Thyroid gland (tissue), 4 donors: ENCODE data around the gene WNT10A.

Experiments
- CTCF ChIP-seq, 6 experiments: fragments of 200-600 bp in 3 of 6; fragments of 450-650 bp in 3 of 6; sonication (generic) in 3 of 6; IDR thresholded peaks; one replicate each; pipeline ENCODE4 v1.5.1; 2016 to 2019; ENCODE audit warnings: antibody characterized with exemption in 6 of 6, mild to moderate bottlenecking in 2 of 6, inconsistent platforms in 1 of 6, moderate library complexity in 1 of 6
- POLR2A ChIP-seq, 2 donors: fragments of 450-650 bp; IDR thresholded peaks; one replicate each; pipeline ENCODE4 v1.6.1; 2017; ENCODE audit warnings: antibody characterized with exemption in 2 of 2, mild to moderate bottlenecking in 2 of 2, moderate library complexity in 1 of 2

DNA sequence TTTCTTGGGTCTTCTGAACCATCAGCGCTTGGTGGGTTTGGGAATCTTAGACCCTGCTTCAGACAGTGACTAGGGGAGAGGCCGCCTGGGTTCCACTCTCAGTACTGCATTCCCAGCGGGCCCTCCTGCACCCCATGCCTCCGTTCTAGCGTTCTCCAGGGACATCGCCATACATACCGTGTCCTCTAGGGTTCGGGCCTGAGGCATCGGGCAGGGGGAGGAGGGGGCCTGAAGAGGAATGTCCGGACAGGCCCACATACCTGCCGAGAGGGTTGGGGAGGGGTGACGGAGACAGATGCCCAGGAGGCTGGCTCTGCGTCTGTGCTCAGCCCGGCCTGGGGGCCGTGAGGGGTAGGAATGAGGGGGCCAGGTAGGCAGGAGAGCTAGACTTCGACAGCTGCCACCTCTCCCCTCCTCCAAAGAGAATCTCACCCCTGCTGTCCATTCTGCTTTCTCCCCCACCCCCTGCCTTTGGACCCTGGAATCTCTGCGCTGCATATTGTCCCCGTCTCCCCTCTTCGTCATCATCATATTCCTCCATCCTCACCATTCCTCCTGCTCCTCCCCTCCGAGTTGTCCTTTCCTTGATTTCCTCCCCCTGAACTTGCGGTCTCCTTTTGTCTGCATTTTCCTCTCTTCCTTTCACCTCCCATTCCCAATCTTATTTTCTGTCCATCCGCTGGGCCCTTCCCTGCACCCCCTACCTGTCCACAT lies 7.8 kb upstream of the WNT10A start:
- TF ChIP-seq POLR2A (IDR thresholded peaks at IDR 0.05) (no peak), CTCF (IDR thresholded peaks at IDR 0.05) (no peak)
